ENCODE results near the gene CRTAP. TPM values are rescaled to one million over a fixed set of nuclear protein-coding genes. Genes with fewer than 3 reads are reported as not detected.

The CRTAP gene
- total RNA-seq, 2 experiments from 2014 or later: 39.2 to 43.4 TPM

GRCh38 chr3:33196538-33196937 lies 82.7 kb downstream of the CRTAP start:
- Mint-ChIP-seq H3K9me3 (ENCODE audit: low read depth) (no peaks in the 10 kb centered on the region), H3K27ac (no peak overlapping the region), H3K4me3 (no peak overlapping the region), H3K36me3 (ENCODE audit: low read depth) (no peaks in the 10 kb centered on the region), H3K27me3 (peaks cover 1% of the 10 kb centered on the region), H3K4me1 (no peaks in the 10 kb centered on the region)
- intact Hi-C loops (cut with DNase I, micrococcal nuclease): no loop called here
- DNase-seq: no peak
- ChIA-PET POLR2A (no interaction called here), CTCF (no interaction called here)
- ATAC-seq: no peak

Other genes starting within 250 kb of the CRTAP start
- 10 to 100 TPM; 62.2 to 69.7 TPM for gene CCR4, start 162.4 kb upstream of the CRTAP start, total RNA-seq
- 10 to 100 TPM; 44.2 to 48.9 TPM for gene GLB1, start 16.9 kb upstream of the CRTAP start, total RNA-seq
- gene TMPPE, start 16.9 kb upstream of the CRTAP start, total RNA-seq: 1 to 10 TPM; 6.6 to 6.7 TPM
- not detected for gene SUSD5, start 104.8 kb downstream of the CRTAP start, total RNA-seq
- gene FBXL2, start 163.4 kb downstream of the CRTAP start, total RNA-seq: under 1 TPM in 1 of 2 experiments, not detected in 1; 0.07 TPM